ENCODE data around the gene APOD. TPM values are rescaled to one million over a fixed set of nuclear protein-coding genes. Genes with fewer than 3 reads are reported as not detected.

The APOD gene
- total RNA-seq, 1 donor from 2014 or later, result 1.3 TPM

Other genes with a start within 250 kb of the APOD start
- 49.8 and 51.5 TPM in 2 replicates for gene ACAP2, start 140.9 kb downstream of the APOD start, total RNA-seq
- gene PPP1R2, start 40.6 kb downstream of the APOD start, total RNA-seq, result 74.2 and 75.0 TPM in 2 replicates
- gene MUC20, start 137.0 kb upstream of the APOD start, total RNA-seq, result 3.9 and 5.0 TPM in 2 replicates
- 1.3 and 1.4 TPM in 2 replicates for gene MUC4, start 228.0 kb upstream of the APOD start, total RNA-seq

Data from activated T-helper 2 cell treated with anti-CD3 and anti-CD28 coated beads, Interferon-gamma antibody, Interleukin-2, Interleukin-4, amounts not matched to agents 10 μg/mL and 5 μg/mL and 100 μg/mL, durations not matched to agents 14 hours and 24 hours and 36 hours (primary cell).